Psoas muscle (tissue), 8 donors: ENCODE results near the gene DTNBP1. TPM values are rescaled to one million over a fixed set of nuclear protein-coding genes. Genes with fewer than 3 reads are reported as not detected.

Experiments used
- ATAC-seq, 4 donors: fragments of 200-7000 bp; cut with Tn5 transposase; one replicate each; pipeline ENCODE4 v1.9.1; 2020; ENCODE audit warnings: moderate library complexity in 3 of 4, mild to moderate bottlenecking in 2 of 4
- DNase-seq, 2 donors: peaks; one replicate each; pipeline ENCODE4 v3.0.0-alpha.2; 2020
- H3K27ac ChIP-seq: fragments of 200-600 bp; one replicate; pipeline ENCODE4 v1.8.0; 2022
- H3K27me3 ChIP-seq, 3 donors: fragments of 200-600 bp in 1 of 3; one replicate each; pipeline versions ENCODE4 v1.6.1 to v1.8.0; 2013 to 2022; ENCODE audit warnings: low read length in 2 of 3, mild to moderate bottlenecking in 2 of 3, moderate library complexity in 1 of 3; ENCODE audit not compliant: insufficient read depth in 3 of 3
- H3K36me3 ChIP-seq, 2 donors: fragments of 200-600 bp in 1 of 2; one replicate each; pipeline versions ENCODE4 v1.6.1 to v1.8.0; 2013 to 2022; ENCODE audit warnings: low read depth in 1 of 2, mild to moderate bottlenecking in 1 of 2, moderate library complexity in 1 of 2; ENCODE audit not compliant: insufficient read depth in 1 of 2
- H3K4me1 ChIP-seq: fragments of 200-600 bp; one replicate; pipeline ENCODE4 v1.8.0; 2022
- H3K4me3 ChIP-seq: fragments of 200-600 bp; one replicate; pipeline ENCODE4 v1.8.0; 2022; ENCODE audit warnings: mild to moderate bottlenecking
- H3K9me3 ChIP-seq: fragments of 200-600 bp; one replicate; pipeline ENCODE4 v1.8.0; 2022
- CTCF ChIP-seq: fragments of 200-600 bp; IDR thresholded peaks from one replicate; pipeline ENCODE4 v1.8.0; 2022; ENCODE audit warnings: antibody characterized with exemption
- WGBS, 3 donors: extraction: QIAGEN DNeasy Blood & Tissue Kit; methylation state at CpG; one replicate each; pipeline versions ENCODE4 v1.1.6 to v1.1.7; 2013; 5-methylcytosine and 5-hydroxymethylcytosine counted together
- intact Hi-C, 2 donors: fragments of 100-400 bp; cut with DNase I; formaldehyde crosslinking; loops; one replicate each; pipeline versions ENCODE4 v1.11.0 to v1.14.2; 2022
- polyA plus RNA-seq, 3 donors: library from polyadenylated mRNA; stranded (reverse); fragments of 200-250 nt; gene quantifications; one replicate each; pipeline ENCODE4 v1.2.3, GENCODE V29; 2013
- total RNA-seq, 4 donors: library from RNA; stranded (reverse); fragmentation: NEBNext Ultra II Directional in 2 of 4; extraction: Animal tissue kit (Norgen Biotek cat#: 25700) in 2 of 4; gene quantifications; one replicate each; pipeline versions ENCODE4 v1.2.1 to v1.2.4, GENCODE V29; 2021 to 2023
- donor health status: healthy with polysubstance abuse.
- donor health status: DM: no; HTN: no; CAD: no; lungs with moderate emphysema.
- donor health status: Bipolar disorder and iron deficiency.
- donor health status: healthy.
- donor health status: DM: yes; HTN: yes; CAD: no.
- donor health status: DM: no; HTN: no; CAD: no.
- donor health status: DM: no; HTN: no; CAD: no.
- donor health status: DM: yes; HTN: yes; CAD: no.

DTNBP1 gene
- total and polyA plus RNA-seq, 7 donors, result 8.0 to 22.0 (median 15.0) TPM

- DNase-seq (no peak), ATAC-seq (no peak)
- no peak for TF ChIP-seq CTCF
- 93 to 94% (median 93%) methylated on average over 20 of the region's 20 CpGs for WGBS, 3 donors
- Histone ChIP-seq H3K4me3 (no peak overlapping the region), H3K27me3 (no peaks in the 10 kb centered on the region), H3K9me3 (no peaks in the 10 kb centered on the region), H3K36me3 (peaks cover 0 to 69% of the 10 kb centered on the region in 2 donors), H3K4me1 (peaks cover 20% of the 10 kb centered on the region), H3K27ac (no peak overlapping the region)
- intact Hi-C loops, result no loop called here
These were observed 142.1 kb downstream of the DTNBP1 start for GRCh38 chr6:15520626-15521203.

- DNase-seq (no peak), ATAC-seq (no peak)
- Histone ChIP-seq H3K4me1 (peaks cover 26% of the 10 kb centered on the region), H3K4me3 (no peak overlapping the region), H3K27me3 (no peaks in the 10 kb centered on the region), H3K36me3 (peaks cover 0 to 70% of the 10 kb centered on the region in 2 donors), H3K27ac (no peak overlapping the region), H3K9me3 (no peaks in the 10 kb centered on the region)
- intact Hi-C loops, result no loop called here
- 78 to 92% (median 85%) methylated on average over 6 of the region's 6 CpGs for WGBS, 3 donors
- no peak for TF ChIP-seq CTCF
These were observed 143.1 kb downstream of the DTNBP1 start for GRCh38 chr6:15519681-15520080.

GRCh38 chr6:15518878-15519277 is 143.9 kb downstream of the DTNBP1 start:
- no peak for ATAC-seq
- no peak for DNase-seq
- Histone ChIP-seq H3K4me1 (peaks cover 23% of the 10 kb centered on the region), H3K27me3 (no peaks in the 10 kb centered on the region), H3K36me3 (peaks cover 0 to 70% of the 10 kb centered on the region in 2 donors), H3K4me3 (no peak overlapping the region), H3K9me3 (no peaks in the 10 kb centered on the region), H3K27ac (no peak overlapping the region)
- TF ChIP-seq CTCF, result no peak
- 95 to 98% (median 97%) methylated on average over 10 of the region's 10 CpGs for WGBS, 3 donors
- intact Hi-C loops, result no loop called here

GRCh38 chr6:15518057-15518456 is 144.8 kb downstream of the DTNBP1 start:
- ATAC-seq (no peak), DNase-seq (no peak)
- no peaks in the 10 kb centered on the region for H3K27me3 ChIP-seq
- peaks cover 0 to 72% of the 10 kb centered on the region in 2 donors for H3K36me3 ChIP-seq
- intact Hi-C loops, result no loop called here
- peaks cover 15% of the 10 kb centered on the region for H3K4me1 ChIP-seq
- no peak for TF ChIP-seq CTCF
- 87 to 98% (median 96%) methylated on average over 9 of the region's 9 CpGs for WGBS, 3 donors
- H3K27ac ChIP-seq, result no peak overlapping the region
- H3K4me3 ChIP-seq, result no peak overlapping the region
- H3K9me3 ChIP-seq, result no peaks in the 10 kb centered on the region

- ATAC-seq, result no peak
These were observed 145.2 kb downstream of the DTNBP1 start for GRCh38 chr6:15517600-15517999.

More at GRCh38 chr6:15517600-15517999, 145.2 kb downstream of the DTNBP1 start:
- intact Hi-C loops, result no loop called here
- Histone ChIP-seq H3K9me3 (no peaks in the 10 kb centered on the region), H3K27ac (no peak overlapping the region), H3K4me3 (no peak overlapping the region), H3K36me3 (peaks cover 0 to 72% of the 10 kb centered on the region in 2 donors), H3K27me3 (no peaks in the 10 kb centered on the region), H3K4me1 (peaks cover 11% of the 10 kb centered on the region)
- TF ChIP-seq CTCF, result no peak
- no peak for DNase-seq
- WGBS, 3 donors, result 93 to 97% (median 94%) methylated on average over 11 of the region's 11 CpGs
